Fibroblast of mammary gland (primary cell): ENCODE measurements around the gene TMEM214.
A peak's percentile ranks its signal among the peaks of the same experiment; 100 is the strongest.

Source experiments
- DNase-seq: peaks from one replicate; pipeline ENCODE4 v3.0.0-alpha.2; 2010; ENCODE audit warnings: low read depth
- H3K4me3 ChIP-seq: 2 replicates; pipeline ENCODE4 v1.5.1; 2011; ENCODE audit warnings: low read depth, mild to moderate bottlenecking, low read length, moderate library complexity; ENCODE audit not compliant: control insufficient read depth
- TF ChIP-seq, protein P1 (sequence below): conservative IDR thresholded peaks from 2 replicates; pipeline ENCODE4 v1.5.1; 2011; ENCODE audit warnings: low read depth, low read length, inconsistent platforms; ENCODE audit not compliant: control insufficient read depth, insufficient read depth

Gene TMEM214

DNA sequence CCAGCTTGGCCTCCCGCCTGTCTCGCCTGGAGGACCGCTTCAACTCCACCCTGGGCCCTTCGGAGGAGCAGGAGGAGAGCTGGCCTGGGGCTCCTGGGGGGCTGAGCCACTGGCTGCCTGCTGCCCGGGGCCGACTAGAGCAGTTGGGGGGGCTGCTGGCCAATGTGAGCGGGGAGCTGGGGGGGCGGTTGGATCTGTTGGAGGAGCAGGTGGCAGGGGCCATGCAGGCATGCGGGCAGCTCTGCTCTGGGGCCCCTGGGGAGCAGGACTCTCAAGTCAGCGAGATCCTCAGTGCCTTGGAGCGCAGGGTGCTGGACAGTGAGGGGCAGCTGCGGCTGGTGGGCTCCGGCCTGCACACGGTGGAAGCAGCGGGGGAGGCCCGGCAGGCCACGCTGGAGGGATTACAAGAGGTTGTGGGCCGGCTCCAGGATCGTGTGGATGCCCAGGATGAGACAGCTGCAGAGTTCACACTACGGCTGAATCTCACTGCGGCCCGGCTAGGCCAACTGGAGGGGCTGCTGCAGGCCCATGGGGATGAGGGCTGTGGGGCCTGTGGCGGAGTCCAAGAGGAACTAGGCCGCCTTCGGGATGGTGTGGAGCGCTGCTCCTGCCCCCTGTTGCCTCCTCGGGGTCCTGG is 50.1 kb downstream of the TMEM214 start:
- no peak overlapping the region for H3K4me3 ChIP-seq
- TF ChIP-seq, protein P1, sequence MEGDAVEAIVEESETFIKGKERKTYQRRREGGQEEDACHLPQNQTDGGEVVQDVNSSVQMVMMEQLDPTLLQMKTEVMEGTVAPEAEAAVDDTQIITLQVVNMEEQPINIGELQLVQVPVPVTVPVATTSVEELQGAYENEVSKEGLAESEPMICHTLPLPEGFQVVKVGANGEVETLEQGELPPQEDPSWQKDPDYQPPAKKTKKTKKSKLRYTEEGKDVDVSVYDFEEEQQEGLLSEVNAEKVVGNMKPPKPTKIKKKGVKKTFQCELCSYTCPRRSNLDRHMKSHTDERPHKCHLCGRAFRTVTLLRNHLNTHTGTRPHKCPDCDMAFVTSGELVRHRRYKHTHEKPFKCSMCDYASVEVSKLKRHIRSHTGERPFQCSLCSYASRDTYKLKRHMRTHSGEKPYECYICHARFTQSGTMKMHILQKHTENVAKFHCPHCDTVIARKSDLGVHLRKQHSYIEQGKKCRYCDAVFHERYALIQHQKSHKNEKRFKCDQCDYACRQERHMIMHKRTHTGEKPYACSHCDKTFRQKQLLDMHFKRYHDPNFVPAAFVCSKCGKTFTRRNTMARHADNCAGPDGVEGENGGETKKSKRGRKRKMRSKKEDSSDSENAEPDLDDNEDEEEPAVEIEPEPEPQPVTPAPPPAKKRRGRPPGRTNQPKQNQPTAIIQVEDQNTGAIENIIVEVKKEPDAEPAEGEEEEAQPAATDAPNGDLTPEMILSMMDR, result no peak
- no peak for DNase-seq

GRCh38 chr2:27083410-27084296 is 50.9 kb downstream of the TMEM214 start:
- no peak overlapping the region for H3K4me3 ChIP-seq
- TF ChIP-seq, protein P1, result no peak
- DNase-seq, result no peak

GRCh38 chr2:27084297-27085061 is 51.7 kb downstream of the TMEM214 start:
- TF ChIP-seq, protein P1, result no peak
- H3K4me3 ChIP-seq, result no peak overlapping the region
- DNase-seq, result no peak

GRCh38 chr2:27085062-27085672 is 52.4 kb downstream of the TMEM214 start:
- H3K4me3 ChIP-seq, result peak overlapping the region; percentile 43
- TF ChIP-seq, protein P1, result no peak

DNA sequence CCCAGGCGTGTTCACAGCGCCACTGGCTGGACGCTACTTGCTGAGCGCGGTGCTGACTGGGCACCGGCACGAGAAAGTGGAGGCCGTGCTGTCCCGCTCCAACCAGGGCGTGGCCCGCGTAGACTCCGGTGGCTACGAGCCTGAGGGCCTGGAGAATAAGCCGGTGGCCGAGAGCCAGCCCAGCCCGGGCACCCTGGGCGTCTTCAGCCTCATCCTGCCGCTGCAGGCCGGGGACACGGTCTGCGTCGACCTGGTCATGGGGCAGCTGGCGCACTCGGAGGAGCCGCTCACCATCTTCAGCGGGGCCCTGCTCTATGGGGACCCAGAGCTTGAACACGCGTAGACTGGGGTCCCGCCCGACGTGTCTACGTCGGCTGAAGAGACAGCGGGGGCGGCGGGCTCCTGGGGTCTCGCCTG is 52.9 kb downstream of the TMEM214 start:
- H3K4me3 ChIP-seq, result peak overlapping the region; percentile 43
- TF ChIP-seq, protein P1, result peak; percentile 34
- DNase-seq, result peak; percentile 69

More at GRCh38 chr2:27085062-27085672, 52.4 kb downstream of the TMEM214 start:
- no peak for DNase-seq

DNA sequence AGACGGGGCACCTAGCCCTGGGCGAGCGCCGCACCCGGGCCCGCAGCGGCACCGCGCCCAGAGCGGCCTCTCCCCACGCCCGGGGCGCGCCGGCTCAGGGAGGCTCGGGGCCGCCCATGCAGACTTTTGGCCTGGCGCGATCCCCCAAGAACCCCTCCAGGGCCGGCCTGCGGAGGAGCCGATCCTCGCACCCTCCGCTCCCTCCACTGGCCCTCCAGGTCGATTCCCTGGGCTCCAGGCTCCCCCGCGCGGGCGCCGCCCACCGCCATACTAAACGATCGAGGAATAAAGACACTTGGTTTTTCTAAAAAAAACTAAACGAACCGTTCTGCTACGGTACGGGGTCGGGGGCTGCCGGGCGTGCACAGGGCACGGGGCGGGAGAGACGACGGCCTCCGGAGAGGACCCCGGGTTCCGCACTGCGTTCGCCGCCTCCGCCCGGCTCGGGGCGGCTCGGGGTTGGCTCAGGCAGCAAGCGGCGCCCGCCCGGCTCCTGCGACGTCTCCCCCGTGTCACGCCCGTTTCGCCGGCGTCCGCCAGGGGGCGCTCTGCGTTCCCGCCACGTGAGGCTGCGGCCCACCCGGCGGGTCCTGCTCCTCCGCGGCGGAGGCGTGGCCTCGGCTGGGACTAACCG is 53.4 kb downstream of the TMEM214 start:
- peak; percentile 85 for DNase-seq
- TF ChIP-seq, protein P1, result peak; percentile 42
- peak overlapping the region; percentile 43 for H3K4me3 ChIP-seq
